GM19240 (cell line): Measurements from ENCODE around the gene DOCK6.
"Not testable (repeated sequence)": the region's sequence is repeated elsewhere in the genome, so short reads cannot be mapped to it uniquely, and the experiment has no call there.

Experiments
- DNase-seq: peaks from one replicate; pipeline ENCODE4 v3.0.0; 2011; ENCODE audit warnings: low spot score; ENCODE audit not compliant: insufficient read length

Gene DOCK6

GRCh38 chr19:11172576-11172975 lies 89.7 kb downstream of the DOCK6 start:
- DNase-seq = no peak

DNA sequence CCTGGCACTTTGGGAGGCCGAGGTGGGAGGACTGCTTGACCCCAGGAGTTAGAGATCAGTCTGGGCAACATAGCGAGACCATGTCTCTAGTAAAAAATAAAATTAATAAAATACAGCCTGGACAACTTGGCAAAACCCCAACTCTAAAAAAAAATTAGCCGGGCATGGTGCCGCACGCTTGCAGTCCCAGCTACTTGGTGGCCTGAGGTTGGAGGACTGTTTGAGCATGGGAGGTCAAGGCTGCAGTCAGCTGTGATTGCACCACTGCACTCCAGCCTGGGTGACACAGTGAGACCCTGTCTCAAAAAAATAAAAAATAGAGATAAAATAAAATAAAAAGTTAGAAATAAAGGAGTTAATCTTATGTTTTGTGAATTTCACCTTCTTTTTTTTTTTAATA lies 91.2 kb downstream of the DOCK6 start:
- DNase-seq = no peak

DNA sequence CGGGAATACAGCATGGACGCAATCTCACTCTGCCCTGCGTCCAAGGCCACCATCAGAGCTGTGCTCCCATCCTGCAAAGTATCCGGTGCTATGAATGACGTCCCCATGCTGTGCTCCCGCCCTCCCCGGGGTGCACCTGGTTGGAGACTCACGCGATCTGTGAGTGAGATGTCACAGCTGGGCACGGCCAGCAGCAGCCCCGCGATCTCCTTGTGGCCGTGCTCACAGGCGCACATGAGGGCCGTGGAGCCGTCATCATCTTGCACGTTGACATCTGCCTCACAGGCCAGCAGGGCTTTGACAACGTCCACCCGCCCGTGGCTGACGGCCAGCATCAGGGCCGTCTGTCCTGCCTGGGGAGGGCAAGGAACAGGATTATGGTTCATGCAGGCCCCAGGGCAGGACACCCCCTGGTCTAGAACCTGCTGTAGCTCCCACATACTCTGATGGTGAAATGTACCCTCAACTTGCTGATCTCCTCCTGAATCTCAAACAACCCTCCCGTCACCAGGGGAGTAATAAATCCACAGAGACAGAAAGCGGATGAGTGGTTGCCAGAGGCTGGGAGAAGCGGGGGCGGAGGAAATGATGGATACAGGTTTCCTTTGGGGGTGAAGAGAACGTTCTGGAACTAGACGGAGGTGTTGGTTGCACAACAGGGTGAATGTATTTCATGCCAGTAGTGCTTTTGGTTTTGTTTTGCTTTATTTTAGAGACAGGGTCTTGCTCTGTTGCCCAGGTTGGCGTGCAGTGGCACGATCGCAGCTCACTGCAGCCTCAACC lies 92.2 kb downstream of the DOCK6 start:
- no peak for DNase-seq

- DNase-seq = no peak
These were observed 93.8 kb downstream of the DOCK6 start for GRCh38 chr19:11168568-11168967.

DNA sequence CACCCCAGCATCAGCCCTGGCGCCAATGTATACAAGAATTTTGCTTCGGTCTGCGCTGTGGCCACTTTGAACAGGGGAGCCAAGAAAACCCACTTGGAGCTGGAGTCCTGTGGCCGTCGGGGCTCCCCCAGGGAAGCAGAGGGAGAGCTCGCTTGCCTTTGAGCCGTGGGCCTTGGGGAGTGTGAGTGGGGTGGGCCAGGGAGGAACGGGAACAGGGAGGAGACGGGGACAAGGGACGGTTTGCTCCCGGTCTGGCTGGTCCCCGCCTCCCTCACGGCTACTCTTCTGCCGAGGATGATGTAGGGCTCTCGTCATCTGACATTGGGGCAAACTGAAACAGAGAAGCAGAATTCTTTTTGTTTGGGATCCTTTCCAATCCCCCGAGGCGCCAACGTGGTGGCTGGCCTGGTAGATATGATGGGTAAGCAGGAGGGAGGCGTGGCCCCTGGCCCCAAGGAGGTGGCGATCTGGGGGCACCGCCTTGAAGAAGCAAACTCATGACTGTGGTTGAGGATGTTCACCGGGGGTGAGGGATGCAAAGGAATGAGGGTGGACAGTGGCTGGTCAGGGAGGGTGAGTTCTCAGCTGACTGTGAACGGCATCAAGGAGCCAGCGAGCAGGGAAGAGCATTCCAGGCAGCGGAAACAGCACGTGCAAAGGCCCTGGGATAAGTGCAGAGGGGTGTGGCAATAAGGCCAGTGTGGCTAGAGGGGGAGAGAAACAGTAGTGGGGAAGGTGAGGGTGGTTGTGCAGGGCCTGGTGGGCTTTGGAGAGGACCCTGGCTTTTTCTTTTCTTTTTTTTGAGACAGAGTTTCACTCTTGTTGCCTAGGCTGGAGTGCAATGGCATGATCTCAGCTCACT lies 95.8 kb downstream of the DOCK6 start:
- DNase-seq = no peak

GRCh38 chr19:11165486-11166030 lies 96.8 kb downstream of the DOCK6 start:
- no peak for DNase-seq

- DNase-seq = no peak
These were observed 97.4 kb downstream of the DOCK6 start for GRCh38 chr19:11164879-11165406.

DNA sequence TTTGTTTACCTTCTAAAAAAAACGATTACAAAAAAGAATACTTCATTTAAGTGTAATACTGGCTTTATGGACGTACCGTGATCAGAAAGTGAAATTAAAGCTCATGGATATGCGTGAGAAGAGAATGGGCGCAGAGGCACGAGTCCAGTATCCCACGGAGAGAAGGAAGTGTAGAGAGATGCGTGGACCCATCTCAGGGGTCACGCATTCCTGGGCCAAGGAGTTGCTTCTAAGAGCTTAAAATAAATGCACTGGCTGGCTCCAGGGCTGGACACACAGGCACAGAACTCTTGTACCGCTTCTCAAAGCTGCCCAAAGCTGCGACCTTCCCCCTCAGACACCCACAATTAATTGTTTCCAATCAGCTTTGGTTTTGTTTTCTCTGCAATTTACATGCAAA lies 98.0 kb downstream of the DOCK6 start:
- DNase-seq = no peak

DNA sequence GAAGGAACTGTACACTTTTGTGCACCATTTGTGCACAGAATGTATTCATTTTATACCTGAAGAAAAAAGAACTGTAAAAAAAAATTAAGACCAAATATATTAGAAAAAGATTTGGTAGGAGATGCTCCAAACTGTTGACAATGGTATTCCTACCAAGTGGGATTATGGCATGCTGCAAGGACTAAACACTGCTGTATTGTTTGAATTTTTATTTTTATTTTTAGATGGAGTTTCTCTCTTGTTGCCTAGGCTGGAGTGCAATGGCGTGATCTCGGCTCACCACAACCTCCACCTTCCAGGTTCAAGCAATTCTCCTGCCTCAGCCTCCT lies 101.9 kb downstream of the DOCK6 start:
- not testable (repeated sequence) for DNase-seq

GRCh38 chr19:11159598-11160439 lies 102.5 kb downstream of the DOCK6 start:
- DNase-seq = no peak

GRCh38 chr19:11155373-11156120 lies 106.8 kb downstream of the DOCK6 start, which contains the start of gene SPC24:
Gene SPC24 (minus strand): TSS chr19:11155782. CDS start chr19:11155776, 6 bp downstream.
- peak; percentile 100 for DNase-seq

DNA sequence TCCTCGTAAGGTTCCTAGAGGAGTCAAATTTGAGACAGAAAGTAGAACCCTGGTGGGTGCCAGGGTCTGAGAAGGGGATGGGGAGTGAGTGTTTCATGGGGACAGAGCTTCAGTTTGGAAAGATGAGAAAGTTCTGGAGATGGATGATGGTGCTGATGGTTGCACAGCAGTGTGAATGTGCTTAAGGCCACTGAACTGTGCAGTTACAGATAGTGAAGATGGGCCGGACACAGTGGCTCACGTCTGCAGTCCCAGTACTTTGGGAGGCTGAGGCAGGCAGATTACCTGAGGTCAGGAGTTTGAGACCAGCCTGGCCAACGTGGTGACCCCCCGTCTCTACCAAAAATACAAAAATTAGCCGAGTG lies 107.7 kb downstream of the DOCK6 start:
- DNase-seq = no peak

GRCh38 chr19:11152318-11153062 lies 109.8 kb downstream of the DOCK6 start:
- no peak for DNase-seq

GRCh38 chr19:11151181-11151580 lies 111.1 kb downstream of the DOCK6 start:
- DNase-seq = no peak
